AG09319 (cell line): Measurements from ENCODE around the gene COL19A1.

ENCODE experiments used
- DNase-seq: peaks from one replicate; pipeline ENCODE4 v3.0.0-alpha.2; 2010; ENCODE audit warnings: low read depth; ENCODE audit errors: extremely low read depth
- CTCF ChIP-seq: IDR thresholded peaks from 2 replicates; pipeline ENCODE4 v1.5.1; 2011; ENCODE audit warnings: low read depth, mild to moderate bottlenecking, inconsistent platforms, low read length, moderate library complexity

Gene COL19A1

GRCh38 chr6:70118670-70119069 lies 252.3 kb downstream of the COL19A1 start:
- no peak for DNase-seq
- TF ChIP-seq CTCF = no peak

GRCh38 chr6:70119218-70119835 lies 253.0 kb downstream of the COL19A1 start:
- no peak for DNase-seq
- TF ChIP-seq CTCF = no peak

DNA sequence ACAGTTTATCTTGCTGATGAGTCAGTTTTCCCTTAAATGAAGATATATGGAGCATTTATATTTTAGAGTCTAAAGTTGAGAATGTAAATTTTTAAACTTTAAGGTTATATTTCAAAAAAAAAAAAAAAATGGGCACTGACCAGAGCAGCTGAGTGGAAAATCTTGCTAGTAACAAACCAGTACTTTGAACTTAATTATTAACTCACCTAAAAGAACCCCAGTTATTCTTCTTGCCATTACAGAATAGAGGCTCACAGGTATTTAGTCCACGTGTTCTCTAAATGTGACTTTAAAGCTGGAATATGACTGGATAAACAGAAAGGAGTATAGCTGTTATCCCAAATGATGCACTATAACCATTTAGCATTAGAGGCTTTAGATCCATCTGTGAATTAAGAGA lies 258.1 kb downstream of the COL19A1 start:
- DNase-seq = no peak
- no peak for TF ChIP-seq CTCF

GRCh38 chr6:70124882-70125545 lies 258.7 kb downstream of the COL19A1 start:
- TF ChIP-seq CTCF = no peak
- no peak for DNase-seq

DNA sequence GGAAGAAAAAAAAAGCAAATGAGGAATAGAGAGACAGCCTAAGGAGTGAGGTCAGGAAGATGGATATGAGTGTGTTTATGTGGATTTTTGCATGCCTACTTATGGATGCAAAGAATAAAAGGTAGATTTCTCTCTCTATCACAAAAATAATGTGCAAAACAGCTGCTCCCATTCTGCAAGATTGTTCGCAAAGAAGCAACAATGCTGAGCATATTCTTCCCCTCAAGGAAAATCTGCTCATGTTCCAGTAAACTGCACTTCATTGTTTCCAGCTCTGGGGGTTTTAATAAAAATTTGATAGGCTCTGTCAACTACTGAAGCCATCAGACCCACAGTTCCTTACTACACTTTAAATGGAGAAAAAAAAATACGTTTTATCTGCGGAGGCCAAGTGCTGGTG lies 259.2 kb downstream of the COL19A1 start:
- TF ChIP-seq CTCF = no peak

GRCh38 chr6:70129341-70129740 lies 263.0 kb downstream of the COL19A1 start:
- no peak for TF ChIP-seq CTCF
- no peak for DNase-seq

More for the DNA sequence above, 259.2 kb downstream of the COL19A1 start:
- no peak for DNase-seq

GRCh38 chr6:70130865-70131264 lies 264.5 kb downstream of the COL19A1 start:
- TF ChIP-seq CTCF = no peak
- no peak for DNase-seq
